GM21723 (cell line): ENCODE measurements around the gene COX6A2.

Experiments
- ATAC-seq: cut with Tn5 transposase; IDR thresholded peaks from one replicate; pipeline ENCODE4 v1.9.1; 2021; ENCODE audit warnings: mild to moderate bottlenecking, moderate library complexity; ENCODE audit not compliant: unreplicated experiment

COX6A2 gene

GRCh38 chr16:31428279-31428597 is at the start of gene COX6A2:
Gene COX6A2 (minus strand): TSS chr16:31428360. CDS start chr16:31428325, 35 bp downstream.
- ATAC-seq = no peak

GRCh38 chr16:31477220-31478216 is 49.4 kb upstream of the COX6A2 start:
- ATAC-seq = peak; percentile 63

GRCh38 chr16:31476303-31477219 is 48.4 kb upstream of the COX6A2 start:
- peak; percentile 69 for ATAC-seq

DNA sequence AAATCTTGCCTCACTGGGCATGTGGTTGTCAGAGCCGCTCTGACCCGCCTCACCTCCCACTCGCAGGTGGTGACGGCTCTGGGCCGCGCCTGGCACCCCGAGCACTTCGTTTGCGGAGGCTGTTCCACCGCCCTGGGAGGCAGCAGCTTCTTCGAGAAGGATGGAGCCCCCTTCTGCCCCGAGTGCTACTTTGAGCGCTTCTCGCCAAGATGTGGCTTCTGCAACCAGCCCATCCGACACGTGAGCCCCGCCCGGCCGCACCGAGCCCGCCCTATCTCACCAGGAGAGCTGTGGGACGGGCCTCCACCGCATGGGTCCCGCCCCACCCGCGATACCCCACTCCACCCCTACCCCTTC is 47.8 kb upstream of the COX6A2 start:
- no peak for ATAC-seq

DNA sequence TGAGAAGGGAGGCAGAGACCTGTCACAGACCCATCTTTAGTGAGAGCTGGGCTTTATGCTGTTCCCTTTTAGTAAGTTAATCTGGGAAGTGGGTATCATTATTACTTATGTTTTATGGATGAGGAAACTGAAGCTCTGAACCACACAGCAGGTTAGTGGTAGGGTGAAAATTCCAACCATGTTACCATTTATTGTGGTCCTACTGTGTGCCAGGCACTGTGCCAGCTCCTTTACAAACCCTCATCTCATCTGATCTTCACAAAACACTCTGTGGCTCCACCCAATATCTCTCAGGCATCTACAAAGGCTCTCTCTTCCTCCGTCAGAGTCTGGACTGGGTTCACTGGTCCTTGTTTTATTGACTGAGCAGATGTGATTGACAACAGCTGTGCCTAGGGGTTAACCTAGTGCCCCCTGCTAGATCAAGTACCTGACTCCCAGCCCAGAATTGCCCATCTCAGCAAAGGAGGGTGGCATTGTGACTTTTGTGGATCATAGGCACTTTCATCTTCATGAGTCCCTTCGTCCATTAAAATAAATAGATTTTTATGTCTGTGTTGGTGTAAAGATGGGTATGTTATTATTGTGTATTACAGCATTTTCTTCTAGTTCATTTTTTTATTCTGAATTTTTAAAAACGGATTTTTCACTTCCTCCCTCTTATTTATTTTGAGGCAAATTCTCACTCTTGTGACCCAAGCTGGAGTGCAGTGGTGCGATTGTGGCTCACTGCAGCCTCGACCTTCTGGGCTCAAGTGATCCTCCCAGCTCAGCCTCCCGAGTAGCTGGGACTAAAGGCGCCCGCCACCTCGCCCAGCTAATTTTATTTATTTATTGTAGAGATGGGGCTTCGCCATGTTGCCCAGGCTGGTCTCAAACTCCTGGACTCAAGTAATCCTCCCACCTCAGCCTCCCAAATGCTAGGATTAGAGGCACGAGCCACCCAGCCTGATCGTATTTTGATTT is 46.9 kb upstream of the COX6A2 start:
- ATAC-seq = no peak

GRCh38 chr16:31474173-31474714 is 46.1 kb upstream of the COX6A2 start:
- no peak for ATAC-seq

- no peak for ATAC-seq
Measured at GRCh38 chr16:31473264-31473984, 45.3 kb upstream of the COX6A2 start.

DNA sequence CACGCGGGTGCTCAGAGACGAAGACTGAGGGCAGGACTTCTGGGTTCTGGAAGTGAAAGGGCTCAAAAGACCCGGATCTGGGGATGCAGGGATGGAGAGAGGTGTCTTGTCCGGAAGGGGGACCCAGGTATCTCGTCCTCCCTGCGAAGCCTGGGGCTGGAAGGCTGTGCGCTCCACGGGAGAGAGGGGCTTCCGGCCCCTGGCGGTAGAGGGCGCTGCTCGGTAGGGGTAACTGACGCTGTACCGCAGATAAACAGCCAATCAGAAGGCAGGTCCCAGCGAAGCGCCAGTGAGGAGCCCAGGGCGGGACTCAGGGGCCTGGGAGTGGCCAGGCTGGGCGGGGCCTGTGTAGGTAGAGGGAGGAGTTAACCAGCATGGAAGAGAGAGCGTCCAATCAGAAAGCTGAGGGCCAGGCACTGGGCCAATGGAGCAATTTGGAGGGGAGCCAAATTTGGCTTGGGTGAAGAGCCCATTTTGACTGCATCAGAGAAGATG is 44.6 kb upstream of the COX6A2 start:
- ATAC-seq = no peak

DNA sequence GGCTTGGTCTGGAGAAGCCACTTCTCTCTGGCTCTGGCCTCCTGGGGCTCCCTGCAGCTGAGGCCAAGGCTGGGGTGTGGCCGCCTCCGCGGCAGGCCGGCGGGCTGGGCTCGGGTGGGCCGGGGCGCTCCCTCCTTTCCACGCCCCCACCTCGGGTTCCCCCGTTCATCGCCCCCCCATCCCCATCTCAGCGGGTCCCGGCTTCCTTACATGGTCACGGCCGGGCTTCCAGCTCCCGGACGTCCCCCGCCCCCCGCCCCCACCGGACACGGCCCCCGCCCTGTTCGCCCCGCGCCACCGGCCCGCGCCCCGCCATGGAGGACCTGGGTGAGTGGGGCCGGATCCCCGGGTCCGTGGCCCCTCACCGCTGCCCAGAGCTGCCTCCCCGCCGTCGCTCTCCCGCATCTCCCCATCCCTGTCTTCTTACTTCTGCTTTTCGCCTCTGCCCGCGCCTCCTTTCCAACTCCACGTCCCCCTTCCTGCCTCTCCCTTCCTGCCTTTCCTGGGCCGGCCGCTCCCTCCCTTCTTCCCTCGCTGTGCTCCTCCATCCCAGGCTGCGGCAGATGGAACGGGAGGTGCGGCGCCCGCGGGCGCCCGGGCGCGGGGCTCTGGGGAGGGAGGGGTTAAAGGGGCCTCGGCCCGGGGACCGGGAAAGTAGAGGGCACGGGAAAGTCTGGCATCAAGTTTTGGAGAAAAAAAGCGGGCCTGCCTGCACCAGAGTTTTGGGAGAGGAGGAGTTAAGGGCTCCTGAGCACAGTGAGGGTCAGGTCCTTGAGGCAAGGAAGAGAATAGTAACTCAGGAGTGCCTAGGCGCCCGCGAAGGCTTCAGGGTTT is 43.9 kb upstream of the COX6A2 start, which contains the start of gene TGFB1I1:
Gene TGFB1I1 (plus strand): TSS at position 278 of the 834 bp plus-strand sequence. CDS start 37 bp downstream, at position 315.
- no peak for ATAC-seq

DNA sequence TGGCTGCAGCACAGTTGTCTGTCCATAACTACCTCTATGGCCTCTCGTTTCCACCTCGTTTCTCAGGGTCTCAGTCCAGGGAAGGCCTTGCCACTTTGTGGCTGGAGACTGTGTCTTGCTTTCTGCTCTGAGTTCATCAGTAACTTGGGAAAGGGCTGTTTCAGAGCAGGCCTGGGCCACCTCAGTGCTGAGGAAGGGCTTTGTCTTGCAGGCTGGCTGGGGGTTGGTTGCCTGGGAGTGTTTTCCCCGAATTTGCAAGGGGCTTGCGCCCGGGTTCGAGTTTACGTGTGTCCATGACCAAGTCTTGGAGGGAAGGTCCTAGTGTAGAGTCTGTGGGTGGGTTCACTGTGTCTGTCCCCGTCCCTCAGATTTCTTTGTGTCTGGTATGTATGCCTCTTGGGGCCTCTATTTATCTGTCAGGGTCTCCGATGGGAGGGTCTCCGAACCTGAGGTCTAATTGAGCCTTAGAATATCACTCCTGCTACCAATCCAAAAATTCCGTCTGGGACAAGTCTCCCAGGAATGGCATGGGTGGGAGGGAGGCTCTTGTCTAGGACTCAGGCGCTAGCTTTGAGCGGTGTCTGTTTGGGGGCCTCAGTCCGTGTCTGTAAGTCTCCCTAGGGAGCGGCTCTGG is 43.2 kb upstream of the COX6A2 start:
- no peak for ATAC-seq

DNA sequence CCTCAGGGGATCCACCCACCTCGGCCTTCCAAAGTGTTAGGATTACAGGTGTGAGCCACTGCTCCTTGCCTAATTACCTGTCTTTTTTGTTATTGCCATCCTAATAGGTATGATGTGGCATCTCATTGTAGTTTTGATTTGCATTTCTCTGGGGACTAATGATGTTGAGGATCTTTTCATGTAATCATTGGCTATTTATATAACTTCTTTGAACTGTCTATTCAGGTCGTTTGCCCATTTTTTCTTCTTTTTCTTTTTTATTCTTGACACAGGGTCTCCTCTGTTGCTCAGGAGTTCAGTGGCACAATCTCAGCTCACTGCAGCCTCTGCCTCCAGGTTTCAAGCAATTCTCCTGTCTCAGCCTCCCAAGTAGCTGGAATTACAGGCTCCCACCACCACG is 42.5 kb upstream of the COX6A2 start:
- no peak for ATAC-seq

DNA sequence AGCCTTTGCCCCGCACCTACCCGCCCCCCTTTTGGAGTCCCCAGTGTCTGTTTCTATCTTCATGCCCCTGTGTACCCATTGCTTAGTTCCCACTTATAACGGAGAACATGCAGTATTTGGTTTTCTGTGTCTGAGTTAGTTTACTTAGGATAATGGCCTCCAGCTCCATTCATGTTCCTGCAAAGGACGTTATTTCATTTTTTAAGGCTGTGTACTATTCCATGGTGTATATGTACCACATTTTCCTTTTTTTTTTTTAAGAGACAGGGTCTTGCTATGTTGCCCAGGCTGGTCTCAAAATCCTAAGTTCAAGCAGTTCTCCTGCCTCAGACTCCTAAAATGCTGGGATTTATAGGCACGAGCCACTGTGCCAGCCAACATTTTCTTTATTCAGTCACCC is 39.7 kb upstream of the COX6A2 start:
- ATAC-seq = no peak

DNA sequence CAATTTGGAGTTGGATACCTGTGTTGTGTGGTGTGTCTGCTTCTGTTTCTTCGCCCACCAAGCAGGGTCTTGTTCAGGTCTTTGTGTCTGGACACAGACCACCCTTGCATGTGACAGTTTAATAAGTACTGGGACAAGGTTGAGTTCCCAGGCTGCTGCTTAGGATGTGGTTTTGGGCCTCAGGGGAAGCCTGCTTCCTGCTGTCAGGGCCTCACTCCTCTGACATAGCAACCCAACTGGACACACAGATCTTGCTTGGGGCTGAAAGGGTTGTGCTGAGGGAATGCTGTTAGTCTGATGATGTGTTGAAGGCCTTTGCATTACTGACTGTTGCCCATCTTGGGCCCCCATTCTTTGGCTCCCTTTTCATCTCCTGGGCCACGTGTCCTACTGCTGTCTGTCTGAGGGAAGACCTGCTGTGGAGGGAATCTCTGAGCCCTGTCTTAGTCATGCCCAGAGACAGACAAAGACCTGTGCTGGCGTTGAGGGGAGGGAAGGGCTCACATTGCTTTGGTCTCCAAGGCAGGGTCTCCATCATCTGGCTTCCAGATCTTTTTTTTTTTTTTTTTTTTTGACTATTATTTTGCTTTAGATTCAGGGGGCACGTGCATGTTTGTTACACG is 39.1 kb upstream of the COX6A2 start:
- no peak for ATAC-seq

DNA sequence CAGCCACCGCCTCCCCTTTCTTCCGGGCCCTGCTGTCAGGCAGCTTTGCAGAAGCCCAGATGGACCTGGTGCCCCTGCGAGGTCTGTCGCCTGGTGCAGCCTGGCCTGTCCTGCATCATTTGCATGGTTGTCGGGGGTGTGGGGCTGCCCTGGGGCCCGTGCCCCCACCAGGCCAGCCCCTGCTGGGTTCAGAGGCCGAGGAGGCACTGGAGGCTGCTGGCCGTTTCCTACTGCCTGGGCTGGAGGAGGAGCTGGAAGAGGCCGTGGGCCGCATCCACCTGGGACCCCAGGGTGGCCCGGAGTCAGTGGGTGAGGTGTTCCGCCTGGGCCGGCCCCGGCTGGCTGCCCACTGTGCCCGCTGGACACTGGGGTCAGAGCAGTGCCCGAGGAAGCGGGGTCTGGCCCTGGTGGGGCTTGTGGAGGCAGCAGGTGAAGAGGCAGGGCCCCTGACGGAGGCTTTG is 38.3 kb upstream of the COX6A2 start:
- ATAC-seq = no peak

DNA sequence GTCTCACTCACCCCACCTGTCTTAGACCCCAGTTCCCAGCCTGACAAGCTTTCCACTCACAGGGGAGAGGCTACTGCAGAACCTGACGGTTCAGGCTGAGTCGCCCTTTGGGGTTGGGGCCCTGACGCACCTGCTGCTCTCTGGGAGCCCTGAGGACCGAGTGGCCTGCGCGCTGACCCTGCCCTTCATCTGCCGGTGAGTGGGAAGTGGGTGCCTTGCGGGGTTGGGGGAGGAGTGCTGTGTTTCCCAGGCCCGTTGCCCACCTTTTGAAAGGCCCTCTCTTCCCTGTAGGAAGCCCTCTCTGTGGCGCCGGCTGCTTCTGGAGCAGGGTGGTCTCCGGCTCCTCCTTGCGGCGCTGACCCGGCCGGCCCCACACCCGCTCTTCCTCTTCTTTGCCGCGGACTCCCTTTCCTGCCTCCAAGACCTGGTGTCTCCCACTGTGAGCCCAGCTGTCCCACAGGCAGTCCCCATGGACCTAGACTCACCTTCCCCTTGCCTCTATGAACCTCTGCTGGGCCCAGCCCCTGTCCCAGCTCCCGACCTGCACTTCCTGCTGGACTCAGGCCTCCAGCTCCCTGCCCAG is 37.7 kb upstream of the COX6A2 start:
- no peak for ATAC-seq

- no peak for ATAC-seq
Measured at GRCh38 chr16:31464781-31465260, 36.7 kb upstream of the COX6A2 start.

DNA sequence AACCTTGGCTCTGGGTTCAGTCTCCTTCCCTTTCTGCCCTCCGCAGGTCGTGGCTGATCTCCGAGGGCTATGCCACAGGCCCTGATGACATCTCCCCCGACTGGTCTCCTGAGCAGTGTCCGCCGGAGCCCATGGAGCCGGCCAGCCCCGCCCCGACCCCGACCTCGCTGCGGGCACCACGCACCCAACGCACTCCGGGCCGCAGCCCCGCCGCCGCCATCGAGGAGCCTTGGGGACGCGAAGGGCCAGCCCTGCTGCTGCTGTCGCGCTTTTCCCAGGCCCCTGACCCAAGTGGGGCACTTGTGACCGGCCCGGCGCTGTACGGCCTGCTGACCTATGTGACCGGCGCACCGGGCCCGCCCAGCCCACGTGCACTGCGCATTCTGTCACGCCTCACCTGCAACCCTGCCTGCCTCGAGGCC is 36.2 kb upstream of the COX6A2 start:
- ATAC-seq = no peak
